ENCODE measurements around the gene CAND2.

DNA sequence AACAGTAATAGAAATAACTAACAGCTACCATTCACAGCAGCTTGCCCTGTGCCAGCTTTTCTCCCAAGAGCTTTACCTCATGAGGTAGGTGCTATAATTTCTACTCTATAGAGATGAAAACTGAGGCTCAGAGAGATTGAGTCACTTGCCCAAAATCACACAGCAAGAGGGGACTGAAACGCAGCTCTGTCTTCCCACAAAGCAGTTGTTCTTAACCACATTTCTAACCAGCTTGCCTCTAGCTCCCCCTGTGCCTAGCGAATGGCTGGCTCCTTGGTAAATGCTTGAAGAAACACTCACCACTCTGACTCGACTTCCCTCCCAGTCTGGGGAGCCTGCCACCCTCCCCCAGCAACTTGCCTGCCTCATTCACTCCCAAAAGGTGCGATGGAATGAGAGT lies 21.9 kb upstream of the CAND2 start:
- TF ChIP-seq MAX (IDR thresholded peaks at IDR 0.05; ENCODE audit: low read depth, low read length), result no peak
- TF ChIP-seq, protein P1, sequence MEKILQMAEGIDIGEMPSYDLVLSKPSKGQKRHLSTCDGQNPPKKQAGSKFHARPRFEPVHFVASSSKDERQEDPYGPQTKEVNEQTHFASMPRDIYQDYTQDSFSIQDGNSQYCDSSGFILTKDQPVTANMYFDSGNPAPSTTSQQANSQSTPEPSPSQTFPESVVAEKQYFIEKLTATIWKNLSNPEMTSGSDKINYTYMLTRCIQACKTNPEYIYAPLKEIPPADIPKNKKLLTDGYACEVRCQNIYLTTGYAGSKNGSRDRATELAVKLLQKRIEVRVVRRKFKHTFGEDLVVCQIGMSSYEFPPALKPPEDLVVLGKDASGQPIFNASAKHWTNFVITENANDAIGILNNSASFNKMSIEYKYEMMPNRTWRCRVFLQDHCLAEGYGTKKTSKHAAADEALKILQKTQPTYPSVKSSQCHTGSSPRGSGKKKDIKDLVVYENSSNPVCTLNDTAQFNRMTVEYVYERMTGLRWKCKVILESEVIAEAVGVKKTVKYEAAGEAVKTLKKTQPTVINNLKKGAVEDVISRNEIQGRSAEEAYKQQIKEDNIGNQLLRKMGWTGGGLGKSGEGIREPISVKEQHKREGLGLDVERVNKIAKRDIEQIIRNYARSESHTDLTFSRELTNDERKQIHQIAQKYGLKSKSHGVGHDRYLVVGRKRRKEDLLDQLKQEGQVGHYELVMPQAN (conservative IDR thresholded peaks at IDR 0.05), result no peak
- TF ChIP-seq PAX8 (IDR thresholded peaks at IDR 0.05), result no peak
- TF ChIP-seq NFYB (IDR thresholded peaks at IDR 0.05; ENCODE audit: insufficient read depth, low read depth, low read length), result no peak
- no peak for TF ChIP-seq EED (IDR thresholded peaks at IDR 0.05; ENCODE audit: low read depth)
- TF ChIP-seq ZBTB40 (IDR thresholded peaks at IDR 0.05; ENCODE audit: borderline replicate concordance), result no peak
- TF ChIP-seq, protein P2, sequence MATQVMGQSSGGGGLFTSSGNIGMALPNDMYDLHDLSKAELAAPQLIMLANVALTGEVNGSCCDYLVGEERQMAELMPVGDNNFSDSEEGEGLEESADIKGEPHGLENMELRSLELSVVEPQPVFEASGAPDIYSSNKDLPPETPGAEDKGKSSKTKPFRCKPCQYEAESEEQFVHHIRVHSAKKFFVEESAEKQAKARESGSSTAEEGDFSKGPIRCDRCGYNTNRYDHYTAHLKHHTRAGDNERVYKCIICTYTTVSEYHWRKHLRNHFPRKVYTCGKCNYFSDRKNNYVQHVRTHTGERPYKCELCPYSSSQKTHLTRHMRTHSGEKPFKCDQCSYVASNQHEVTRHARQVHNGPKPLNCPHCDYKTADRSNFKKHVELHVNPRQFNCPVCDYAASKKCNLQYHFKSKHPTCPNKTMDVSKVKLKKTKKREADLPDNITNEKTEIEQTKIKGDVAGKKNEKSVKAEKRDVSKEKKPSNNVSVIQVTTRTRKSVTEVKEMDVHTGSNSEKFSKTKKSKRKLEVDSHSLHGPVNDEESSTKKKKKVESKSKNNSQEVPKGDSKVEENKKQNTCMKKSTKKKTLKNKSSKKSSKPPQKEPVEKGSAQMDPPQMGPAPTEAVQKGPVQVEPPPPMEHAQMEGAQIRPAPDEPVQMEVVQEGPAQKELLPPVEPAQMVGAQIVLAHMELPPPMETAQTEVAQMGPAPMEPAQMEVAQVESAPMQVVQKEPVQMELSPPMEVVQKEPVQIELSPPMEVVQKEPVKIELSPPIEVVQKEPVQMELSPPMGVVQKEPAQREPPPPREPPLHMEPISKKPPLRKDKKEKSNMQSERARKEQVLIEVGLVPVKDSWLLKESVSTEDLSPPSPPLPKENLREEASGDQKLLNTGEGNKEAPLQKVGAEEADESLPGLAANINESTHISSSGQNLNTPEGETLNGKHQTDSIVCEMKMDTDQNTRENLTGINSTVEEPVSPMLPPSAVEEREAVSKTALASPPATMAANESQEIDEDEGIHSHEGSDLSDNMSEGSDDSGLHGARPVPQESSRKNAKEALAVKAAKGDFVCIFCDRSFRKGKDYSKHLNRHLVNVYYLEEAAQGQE (IDR thresholded peaks at IDR 0.05; ENCODE audit: low read depth, low read length), result no peak
- TF ChIP-seq, protein P3, sequence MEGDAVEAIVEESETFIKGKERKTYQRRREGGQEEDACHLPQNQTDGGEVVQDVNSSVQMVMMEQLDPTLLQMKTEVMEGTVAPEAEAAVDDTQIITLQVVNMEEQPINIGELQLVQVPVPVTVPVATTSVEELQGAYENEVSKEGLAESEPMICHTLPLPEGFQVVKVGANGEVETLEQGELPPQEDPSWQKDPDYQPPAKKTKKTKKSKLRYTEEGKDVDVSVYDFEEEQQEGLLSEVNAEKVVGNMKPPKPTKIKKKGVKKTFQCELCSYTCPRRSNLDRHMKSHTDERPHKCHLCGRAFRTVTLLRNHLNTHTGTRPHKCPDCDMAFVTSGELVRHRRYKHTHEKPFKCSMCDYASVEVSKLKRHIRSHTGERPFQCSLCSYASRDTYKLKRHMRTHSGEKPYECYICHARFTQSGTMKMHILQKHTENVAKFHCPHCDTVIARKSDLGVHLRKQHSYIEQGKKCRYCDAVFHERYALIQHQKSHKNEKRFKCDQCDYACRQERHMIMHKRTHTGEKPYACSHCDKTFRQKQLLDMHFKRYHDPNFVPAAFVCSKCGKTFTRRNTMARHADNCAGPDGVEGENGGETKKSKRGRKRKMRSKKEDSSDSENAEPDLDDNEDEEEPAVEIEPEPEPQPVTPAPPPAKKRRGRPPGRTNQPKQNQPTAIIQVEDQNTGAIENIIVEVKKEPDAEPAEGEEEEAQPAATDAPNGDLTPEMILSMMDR (IDR thresholded peaks at IDR 0.05 in 2 of 3, conservative IDR thresholded peaks at IDR 0.05 in 1 of 3; ENCODE audit: control insufficient read depth in 2 of 3, extremely low read depth in 1 of 3, insufficient read depth in 1 of 3, low read depth in 3 of 3, low read length in 3 of 3), result no peak
- TF ChIP-seq NFYA (IDR thresholded peaks at IDR 0.05; ENCODE audit: borderline replicate concordance, low read depth, low read length), result no peak
- TF ChIP-seq, protein P4, sequence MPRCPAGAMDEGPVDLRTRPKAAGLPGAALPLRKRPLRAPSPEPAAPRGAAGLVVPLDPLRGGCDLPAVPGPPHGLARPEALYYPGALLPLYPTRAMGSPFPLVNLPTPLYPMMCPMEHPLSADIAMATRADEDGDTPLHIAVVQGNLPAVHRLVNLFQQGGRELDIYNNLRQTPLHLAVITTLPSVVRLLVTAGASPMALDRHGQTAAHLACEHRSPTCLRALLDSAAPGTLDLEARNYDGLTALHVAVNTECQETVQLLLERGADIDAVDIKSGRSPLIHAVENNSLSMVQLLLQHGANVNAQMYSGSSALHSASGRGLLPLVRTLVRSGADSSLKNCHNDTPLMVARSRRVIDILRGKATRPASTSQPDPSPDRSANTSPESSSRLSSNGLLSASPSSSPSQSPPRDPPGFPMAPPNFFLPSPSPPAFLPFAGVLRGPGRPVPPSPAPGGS (IDR thresholded peaks at IDR 0.05; ENCODE audit: borderline replicate concordance, insufficient read depth, low read depth, low read length, poor library complexity, severe bottlenecking), result no peak
- no peak for TF ChIP-seq CHD2 (IDR thresholded peaks at IDR 0.05; ENCODE audit: borderline replicate concordance, low read depth, low read length)
- TF ChIP-seq MEF2A (IDR thresholded peaks at IDR 0.05; ENCODE audit: insufficient read depth, low read depth, low read length), result no peak
- TF ChIP-seq ZNF592 (IDR thresholded peaks at IDR 0.05), result no peak
- TF ChIP-seq EZH2 (IDR thresholded peaks at IDR 0.05; ENCODE audit: borderline replicate concordance, control insufficient read depth, low read depth, low read length), result no peak

All from GM12878 (cell line).